ENCODE data around the gene ATMIN. TPM values are rescaled to one million over a fixed set of nuclear protein-coding genes. Genes with fewer than 3 reads are reported as not detected.

ATMIN gene
- total and polyA plus RNA-seq, 2 of the 13 experiments (the other 11 are each of a cell fraction or from before 2014, with no cell fraction given), result 34.6 to 60.4 TPM

DNA sequence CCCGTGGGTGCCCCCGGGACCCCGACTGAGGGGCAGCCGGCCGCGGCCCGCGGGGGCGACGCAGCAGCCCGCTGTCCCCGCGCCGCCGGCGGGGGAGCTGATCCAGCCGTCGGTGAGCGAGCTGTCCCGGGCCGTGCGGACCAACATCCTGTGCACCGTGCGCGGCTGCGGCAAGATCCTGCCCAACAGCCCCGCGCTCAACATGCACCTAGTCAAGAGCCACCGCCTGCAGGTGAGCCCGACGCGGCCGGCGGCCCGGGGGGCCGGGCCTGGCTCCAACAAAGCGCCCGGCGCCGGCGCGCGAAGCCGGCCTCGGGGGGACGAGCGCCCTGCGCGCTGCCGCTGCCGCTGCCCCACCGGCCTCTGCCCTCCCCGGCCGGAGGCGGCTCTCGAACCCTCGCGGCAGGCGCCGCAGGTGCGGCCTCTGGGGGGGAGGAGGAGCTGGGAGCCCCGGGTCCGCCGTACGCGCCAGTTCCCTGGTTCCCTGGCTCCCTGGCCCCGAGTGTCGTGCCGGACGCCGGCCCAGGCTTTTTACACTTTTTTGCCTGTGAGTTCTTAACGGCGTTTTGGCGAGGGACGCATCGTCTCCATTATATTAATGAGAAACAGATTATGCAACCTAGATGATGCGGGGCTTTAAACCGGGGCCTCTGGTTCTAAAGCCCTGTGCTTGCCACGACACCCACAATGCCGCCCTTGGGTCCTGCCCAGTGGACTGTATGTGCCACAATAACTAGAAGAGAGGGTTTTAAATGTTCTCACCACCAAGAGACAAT lies 521 bp downstream of the ATMIN start (continued):
- TF ChIP-seq SIN3B (IDR thresholded peaks at IDR 0.05; ENCODE audit: low read length) (no peak), KDM2A (CRISPR knock-in tag; IDR thresholded peaks at IDR 0.05; ENCODE audit: borderline replicate concordance, low read depth) (peak; percentile 69; the same call in 1 of the 2 replicates), PHF21A (CRISPR knock-in tag; IDR thresholded peaks at IDR 0.05) (0 out of 2 replicates have a peak, but pooled peaks have one; percentile 14), IRF2 (CRISPR knock-in tag; IDR thresholded peaks at IDR 0.05) (no peak), ZNF773 (CRISPR knock-in tag; IDR thresholded peaks at IDR 0.05; ENCODE audit: borderline replicate concordance) (no peak), HOXD1 (CRISPR knock-in tag; IDR thresholded peaks at IDR 0.05) (peak; percentile 71), PPARG (CRISPR knock-in tag; conservative IDR thresholded peaks at IDR 0.05) (0 out of 2 replicates have a peak, but pooled peaks have one; percentile 15), SPEN (CRISPR knock-in tag; IDR thresholded peaks at IDR 0.05; ENCODE audit: low read depth) (peak; percentile 16; the same call in 1 of the 2 replicates), ZNF670 (CRISPR knock-in tag; IDR thresholded peaks at IDR 0.05; ENCODE audit: borderline replicate concordance) (no peak), ZNF652 (CRISPR knock-in tag; IDR thresholded peaks at IDR 0.05; ENCODE audit: borderline replicate concordance, low read depth) (no peak), ZNF883 (CRISPR knock-in tag; IDR thresholded peaks at IDR 0.05; ENCODE audit: not compliant biosample characterization) (peak; percentile 37), ZFP62 (CRISPR knock-in tag; IDR thresholded peaks at IDR 0.05) (no peak), MAF1 (CRISPR knock-in tag; IDR thresholded peaks at IDR 0.05; ENCODE audit: borderline replicate concordance) (peak; percentile 20; the same call in 1 of the 2 replicates), TGIF2 (CRISPR knock-in tag; IDR thresholded peaks at IDR 0.05) (0 out of 2 replicates have a peak, but pooled peaks have one; percentile 14), TBX3 (IDR thresholded peaks at IDR 0.05; ENCODE audit: borderline replicate concordance) (no peak), KLF12 (CRISPR knock-in tag; IDR thresholded peaks at IDR 0.05; ENCODE audit: borderline replicate concordance) (peak; percentile 18; the same call in 1 of the 2 replicates)
- TF ChIP-seq, protein P1, sequence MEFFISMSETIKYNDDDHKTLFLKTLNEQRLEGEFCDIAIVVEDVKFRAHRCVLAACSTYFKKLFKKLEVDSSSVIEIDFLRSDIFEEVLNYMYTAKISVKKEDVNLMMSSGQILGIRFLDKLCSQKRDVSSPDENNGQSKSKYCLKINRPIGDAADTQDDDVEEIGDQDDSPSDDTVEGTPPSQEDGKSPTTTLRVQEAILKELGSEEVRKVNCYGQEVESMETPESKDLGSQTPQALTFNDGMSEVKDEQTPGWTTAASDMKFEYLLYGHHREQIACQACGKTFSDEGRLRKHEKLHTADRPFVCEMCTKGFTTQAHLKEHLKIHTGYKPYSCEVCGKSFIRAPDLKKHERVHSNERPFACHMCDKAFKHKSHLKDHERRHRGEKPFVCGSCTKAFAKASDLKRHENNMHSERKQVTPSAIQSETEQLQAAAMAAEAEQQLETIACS (CRISPR knock-in tag; IDR thresholded peaks at IDR 0.05), result no peak; the same call in 1 of the 2 replicates
- TF ChIP-seq, protein P2, sequence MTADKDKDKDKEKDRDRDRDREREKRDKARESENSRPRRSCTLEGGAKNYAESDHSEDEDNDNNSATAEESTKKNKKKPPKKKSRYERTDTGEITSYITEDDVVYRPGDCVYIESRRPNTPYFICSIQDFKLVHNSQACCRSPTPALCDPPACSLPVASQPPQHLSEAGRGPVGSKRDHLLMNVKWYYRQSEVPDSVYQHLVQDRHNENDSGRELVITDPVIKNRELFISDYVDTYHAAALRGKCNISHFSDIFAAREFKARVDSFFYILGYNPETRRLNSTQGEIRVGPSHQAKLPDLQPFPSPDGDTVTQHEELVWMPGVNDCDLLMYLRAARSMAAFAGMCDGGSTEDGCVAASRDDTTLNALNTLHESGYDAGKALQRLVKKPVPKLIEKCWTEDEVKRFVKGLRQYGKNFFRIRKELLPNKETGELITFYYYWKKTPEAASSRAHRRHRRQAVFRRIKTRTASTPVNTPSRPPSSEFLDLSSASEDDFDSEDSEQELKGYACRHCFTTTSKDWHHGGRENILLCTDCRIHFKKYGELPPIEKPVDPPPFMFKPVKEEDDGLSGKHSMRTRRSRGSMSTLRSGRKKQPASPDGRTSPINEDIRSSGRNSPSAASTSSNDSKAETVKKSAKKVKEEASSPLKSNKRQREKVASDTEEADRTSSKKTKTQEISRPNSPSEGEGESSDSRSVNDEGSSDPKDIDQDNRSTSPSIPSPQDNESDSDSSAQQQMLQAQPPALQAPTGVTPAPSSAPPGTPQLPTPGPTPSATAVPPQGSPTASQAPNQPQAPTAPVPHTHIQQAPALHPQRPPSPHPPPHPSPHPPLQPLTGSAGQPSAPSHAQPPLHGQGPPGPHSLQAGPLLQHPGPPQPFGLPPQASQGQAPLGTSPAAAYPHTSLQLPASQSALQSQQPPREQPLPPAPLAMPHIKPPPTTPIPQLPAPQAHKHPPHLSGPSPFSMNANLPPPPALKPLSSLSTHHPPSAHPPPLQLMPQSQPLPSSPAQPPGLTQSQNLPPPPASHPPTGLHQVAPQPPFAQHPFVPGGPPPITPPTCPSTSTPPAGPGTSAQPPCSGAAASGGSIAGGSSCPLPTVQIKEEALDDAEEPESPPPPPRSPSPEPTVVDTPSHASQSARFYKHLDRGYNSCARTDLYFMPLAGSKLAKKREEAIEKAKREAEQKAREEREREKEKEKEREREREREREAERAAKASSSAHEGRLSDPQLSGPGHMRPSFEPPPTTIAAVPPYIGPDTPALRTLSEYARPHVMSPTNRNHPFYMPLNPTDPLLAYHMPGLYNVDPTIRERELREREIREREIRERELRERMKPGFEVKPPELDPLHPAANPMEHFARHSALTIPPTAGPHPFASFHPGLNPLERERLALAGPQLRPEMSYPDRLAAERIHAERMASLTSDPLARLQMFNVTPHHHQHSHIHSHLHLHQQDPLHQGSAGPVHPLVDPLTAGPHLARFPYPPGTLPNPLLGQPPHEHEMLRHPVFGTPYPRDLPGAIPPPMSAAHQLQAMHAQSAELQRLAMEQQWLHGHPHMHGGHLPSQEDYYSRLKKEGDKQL (CRISPR knock-in tag; IDR thresholded peaks at IDR 0.05; ENCODE audit: low read depth), result no peak
- TF ChIP-seq, protein P3, sequence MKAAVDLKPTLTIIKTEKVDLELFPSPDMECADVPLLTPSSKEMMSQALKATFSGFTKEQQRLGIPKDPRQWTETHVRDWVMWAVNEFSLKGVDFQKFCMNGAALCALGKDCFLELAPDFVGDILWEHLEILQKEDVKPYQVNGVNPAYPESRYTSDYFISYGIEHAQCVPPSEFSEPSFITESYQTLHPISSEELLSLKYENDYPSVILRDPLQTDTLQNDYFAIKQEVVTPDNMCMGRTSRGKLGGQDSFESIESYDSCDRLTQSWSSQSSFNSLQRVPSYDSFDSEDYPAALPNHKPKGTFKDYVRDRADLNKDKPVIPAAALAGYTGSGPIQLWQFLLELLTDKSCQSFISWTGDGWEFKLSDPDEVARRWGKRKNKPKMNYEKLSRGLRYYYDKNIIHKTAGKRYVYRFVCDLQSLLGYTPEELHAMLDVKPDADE (CRISPR knock-in tag; IDR thresholded peaks at IDR 0.05), result 0 out of 2 replicates have a peak, but pooled peaks have one; percentile 76
- TF ChIP-seq, protein P4, sequence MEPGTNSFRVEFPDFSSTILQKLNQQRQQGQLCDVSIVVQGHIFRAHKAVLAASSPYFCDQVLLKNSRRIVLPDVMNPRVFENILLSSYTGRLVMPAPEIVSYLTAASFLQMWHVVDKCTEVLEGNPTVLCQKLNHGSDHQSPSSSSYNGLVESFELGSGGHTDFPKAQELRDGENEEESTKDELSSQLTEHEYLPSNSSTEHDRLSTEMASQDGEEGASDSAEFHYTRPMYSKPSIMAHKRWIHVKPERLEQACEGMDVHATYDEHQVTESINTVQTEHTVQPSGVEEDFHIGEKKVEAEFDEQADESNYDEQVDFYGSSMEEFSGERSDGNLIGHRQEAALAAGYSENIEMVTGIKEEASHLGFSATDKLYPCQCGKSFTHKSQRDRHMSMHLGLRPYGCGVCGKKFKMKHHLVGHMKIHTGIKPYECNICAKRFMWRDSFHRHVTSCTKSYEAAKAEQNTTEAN (CRISPR knock-in tag; conservative IDR thresholded peaks at IDR 0.05), result no peak
